Peyer's patch (tissue), 4 donors: Measurements from ENCODE around the gene MANF. TPM values are rescaled to one million over a fixed set of nuclear protein-coding genes. Genes with fewer than 3 reads are reported as not detected.

ENCODE experiments used
- DNase-seq, 3 donors: peaks; one replicate each; pipeline ENCODE4 v3.0.0-alpha.2; 2017 to 2019
- H3K27ac ChIP-seq, 4 donors: fragments of 200-600 bp; sonication (generic); one replicate each; pipeline ENCODE4 v1.5.1; 2016 to 2019
- H3K27me3 ChIP-seq, 2 donors: fragments of 200-600 bp; sonication (generic); one replicate each; pipeline ENCODE4 v1.5.1; 2019
- H3K36me3 ChIP-seq, 3 donors: fragments of 200-600 bp; sonication (generic); one replicate each; pipeline ENCODE4 v1.5.1; 2016 to 2019
- H3K4me1 ChIP-seq, 4 donors: fragments of 200-600 bp; sonication (generic); one replicate each; pipeline ENCODE4 v1.5.1; 2016 to 2019
- H3K4me3 ChIP-seq, 4 donors: fragments of 200-600 bp; sonication (generic); 1 replicate in 3 of 4; 2 replicates in 1 of 4; pipeline ENCODE4 v1.5.1; 2016 to 2019; ENCODE audit warnings: mild to moderate bottlenecking in 1 of 4
- H3K9me3 ChIP-seq, 4 donors: fragments of 200-600 bp; sonication (generic); one replicate each; pipeline ENCODE4 v1.5.1; 2016 to 2019; ENCODE audit warnings: mild to moderate bottlenecking in 1 of 4
- POLR2A ChIP-seq, 2 donors: fragments of 450-650 bp; IDR thresholded peaks; one replicate each; pipeline ENCODE4 v1.5.1; 2017; ENCODE audit warnings: antibody characterized with exemption in 2 of 2, mild to moderate bottlenecking in 2 of 2, moderate library complexity in 2 of 2
- total RNA-seq, 4 donors: library from RNA; depleted of rRNA; stranded (reverse); fragments of >200 nt; gene quantifications; one replicate each; pipeline ENCODE4 v1.1.0, GENCODE V29; 2016
- TF ChIP-seq, protein P1 (sequence below), 6 experiments: fragments of 450-650 bp in 4 of 6; fragments of 200-600 bp in 2 of 6; sonication (generic) in 1 of 6; IDR thresholded peaks; one replicate each; pipeline ENCODE4 v1.5.1; 2017 to 2019; ENCODE audit warnings: antibody characterized with exemption in 6 of 6, mild to moderate bottlenecking in 3 of 6, moderate library complexity in 1 of 6

MANF gene
- total RNA-seq, 4 donors from 2014 or later = 18.2 to 52.7 (median 26.4) TPM

DNA sequence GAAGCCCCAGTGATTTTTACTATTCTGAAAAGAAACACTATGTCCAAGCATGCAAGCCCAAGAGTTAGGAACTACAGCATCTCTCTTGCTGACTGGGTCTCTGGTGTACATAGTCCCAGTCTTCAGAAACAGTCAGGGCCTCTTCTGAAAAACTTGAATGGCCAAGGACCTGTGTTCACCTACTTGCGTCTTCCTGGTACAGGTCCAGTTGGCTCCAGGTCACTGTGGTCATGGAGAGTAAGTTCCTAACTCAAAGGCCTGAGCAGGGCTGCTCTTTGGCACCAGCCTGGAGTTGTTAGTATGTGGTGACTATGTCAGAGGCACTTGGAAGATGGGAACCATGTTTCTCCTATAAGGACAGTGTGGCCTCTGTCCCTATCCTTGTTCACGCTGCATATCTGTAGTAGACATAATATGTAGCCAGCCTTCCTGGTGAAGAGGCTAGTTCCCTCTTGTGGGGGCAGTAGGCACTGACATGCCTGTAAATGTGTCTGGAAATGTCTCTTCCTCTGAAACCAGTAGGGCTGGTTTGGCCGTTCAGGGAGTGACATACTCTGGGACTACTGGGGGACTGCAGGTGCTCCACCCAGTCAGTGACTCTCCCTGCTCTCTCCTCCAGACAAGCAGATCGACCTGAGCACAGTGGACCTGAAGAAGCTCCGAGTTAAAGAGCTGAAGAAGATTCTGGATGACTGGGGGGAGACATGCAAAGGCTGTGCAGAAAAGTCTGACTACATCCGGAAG lies 3.4 kb downstream of the MANF start:
- Histone ChIP-seq H3K9me3 (no peaks in the 10 kb centered on the region), H3K4me1 (peaks cover 0 to 67% (median 23%) of the 10 kb centered on the region in 4 donors), H3K27me3 (no peaks in the 10 kb centered on the region), H3K36me3 (peaks cover 0 to 27% (median 0%) of the 10 kb centered on the region in 3 donors), H3K27ac (peak overlapping the region in 2 of 4 donors; percentile 6 to 45), H3K4me3 (no peak overlapping the region)
- DNase-seq = no peak
- TF ChIP-seq POLR2A (IDR thresholded peaks at IDR 0.05) = peak in 1 of 2 donors; percentile 11
- TF ChIP-seq, protein P1, sequence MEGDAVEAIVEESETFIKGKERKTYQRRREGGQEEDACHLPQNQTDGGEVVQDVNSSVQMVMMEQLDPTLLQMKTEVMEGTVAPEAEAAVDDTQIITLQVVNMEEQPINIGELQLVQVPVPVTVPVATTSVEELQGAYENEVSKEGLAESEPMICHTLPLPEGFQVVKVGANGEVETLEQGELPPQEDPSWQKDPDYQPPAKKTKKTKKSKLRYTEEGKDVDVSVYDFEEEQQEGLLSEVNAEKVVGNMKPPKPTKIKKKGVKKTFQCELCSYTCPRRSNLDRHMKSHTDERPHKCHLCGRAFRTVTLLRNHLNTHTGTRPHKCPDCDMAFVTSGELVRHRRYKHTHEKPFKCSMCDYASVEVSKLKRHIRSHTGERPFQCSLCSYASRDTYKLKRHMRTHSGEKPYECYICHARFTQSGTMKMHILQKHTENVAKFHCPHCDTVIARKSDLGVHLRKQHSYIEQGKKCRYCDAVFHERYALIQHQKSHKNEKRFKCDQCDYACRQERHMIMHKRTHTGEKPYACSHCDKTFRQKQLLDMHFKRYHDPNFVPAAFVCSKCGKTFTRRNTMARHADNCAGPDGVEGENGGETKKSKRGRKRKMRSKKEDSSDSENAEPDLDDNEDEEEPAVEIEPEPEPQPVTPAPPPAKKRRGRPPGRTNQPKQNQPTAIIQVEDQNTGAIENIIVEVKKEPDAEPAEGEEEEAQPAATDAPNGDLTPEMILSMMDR (IDR thresholded peaks at IDR 0.05) = peak in 3 of 6 experiments; percentile 42 to 48 (median 46)

DNA sequence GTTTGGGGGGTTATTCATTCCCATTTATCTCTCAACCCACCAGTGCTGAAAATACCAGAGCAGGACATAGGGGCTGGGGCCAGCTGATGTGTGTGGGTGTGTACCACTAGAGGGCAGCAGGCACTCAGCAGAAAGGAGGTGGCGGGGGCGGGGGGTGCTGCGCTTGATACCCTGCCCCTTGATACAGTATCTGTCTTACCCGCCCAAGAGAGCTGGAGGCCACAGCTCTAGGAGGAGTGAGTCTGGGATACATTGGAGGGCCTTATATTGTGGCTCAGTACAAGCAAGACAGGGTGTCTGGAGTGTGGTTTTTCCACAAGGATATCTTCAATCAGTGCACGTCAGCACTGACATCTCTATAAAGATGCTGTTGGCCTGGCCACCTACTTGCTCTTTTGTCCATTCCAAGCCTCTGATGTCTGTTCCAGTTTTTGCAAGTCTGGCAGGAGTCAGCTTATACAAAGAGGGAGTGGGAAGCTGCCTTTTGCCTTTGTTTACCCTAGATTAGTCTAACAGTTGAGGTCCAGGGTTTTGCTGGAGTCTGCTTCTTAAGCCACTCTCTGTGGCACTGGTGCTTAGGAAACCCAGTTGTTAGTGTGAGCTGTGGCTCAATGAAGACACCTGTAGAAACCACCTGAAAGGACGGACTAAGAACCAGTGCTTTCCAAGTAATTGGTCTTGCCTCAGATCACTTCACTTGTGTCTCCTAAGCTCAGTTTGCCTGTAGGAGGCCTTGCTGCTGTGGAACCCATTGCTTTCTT lies 4.5 kb downstream of the MANF start:
- no peak overlapping the region for H3K4me3 ChIP-seq
- peaks cover 0 to 38% (median 0%) of the 10 kb centered on the region in 3 donors for H3K36me3 ChIP-seq
- H3K27me3 ChIP-seq = no peaks in the 10 kb centered on the region
- peak overlapping the region in 1 of 4 donors; percentile 14 for H3K27ac ChIP-seq
- peak; percentile 59 to 78 (median 65) for DNase-seq
- peaks cover 0 to 70% (median 20%) of the 10 kb centered on the region in 4 donors for H3K4me1 ChIP-seq
- TF ChIP-seq, protein P1 (IDR thresholded peaks at IDR 0.05) = peak; percentile 28 to 76 (median 66)
- no peak for TF ChIP-seq POLR2A (IDR thresholded peaks at IDR 0.05)
- H3K9me3 ChIP-seq = no peaks in the 10 kb centered on the region

DNA sequence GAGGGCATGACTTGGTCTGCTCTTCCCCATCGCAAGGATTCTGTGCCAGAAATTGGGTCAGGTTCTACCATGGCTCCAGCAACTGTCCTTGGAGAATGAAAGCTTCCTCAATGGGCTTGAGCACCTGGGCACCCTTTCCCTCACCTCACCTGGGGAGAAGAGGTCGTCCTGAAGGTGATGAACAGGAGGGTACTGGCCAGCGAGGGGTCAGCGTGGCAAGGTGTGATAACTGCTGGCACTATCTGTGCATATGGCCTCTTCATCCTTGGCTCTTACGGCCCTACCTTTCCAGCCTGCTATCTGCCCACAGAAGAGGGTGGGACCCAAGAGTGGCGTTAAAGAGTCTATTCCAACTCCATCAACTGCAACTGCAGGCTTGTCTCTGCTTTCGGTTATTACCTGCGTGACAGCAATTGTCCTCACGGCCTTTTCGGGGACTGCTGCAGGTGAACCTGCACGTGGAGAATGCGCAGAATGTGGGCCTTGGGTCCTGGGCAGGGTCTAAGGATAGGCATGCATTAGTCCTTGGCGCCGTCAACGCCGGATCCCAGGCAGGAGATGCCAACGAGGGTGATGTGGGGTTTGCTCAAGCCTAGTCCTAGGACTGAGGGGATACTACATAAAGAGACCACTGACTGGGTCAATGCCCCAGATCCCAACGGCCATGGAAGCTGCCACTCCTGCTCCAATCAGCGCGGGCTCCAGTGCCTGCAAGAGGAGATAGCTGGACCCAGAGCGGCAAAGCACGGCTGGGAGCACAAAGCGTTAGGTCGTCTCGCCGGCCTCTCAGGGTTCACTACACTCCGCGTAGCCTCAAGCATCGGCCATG lies 5.4 kb downstream of the MANF start:
- H3K27me3 ChIP-seq = no peaks in the 10 kb centered on the region

DNA sequence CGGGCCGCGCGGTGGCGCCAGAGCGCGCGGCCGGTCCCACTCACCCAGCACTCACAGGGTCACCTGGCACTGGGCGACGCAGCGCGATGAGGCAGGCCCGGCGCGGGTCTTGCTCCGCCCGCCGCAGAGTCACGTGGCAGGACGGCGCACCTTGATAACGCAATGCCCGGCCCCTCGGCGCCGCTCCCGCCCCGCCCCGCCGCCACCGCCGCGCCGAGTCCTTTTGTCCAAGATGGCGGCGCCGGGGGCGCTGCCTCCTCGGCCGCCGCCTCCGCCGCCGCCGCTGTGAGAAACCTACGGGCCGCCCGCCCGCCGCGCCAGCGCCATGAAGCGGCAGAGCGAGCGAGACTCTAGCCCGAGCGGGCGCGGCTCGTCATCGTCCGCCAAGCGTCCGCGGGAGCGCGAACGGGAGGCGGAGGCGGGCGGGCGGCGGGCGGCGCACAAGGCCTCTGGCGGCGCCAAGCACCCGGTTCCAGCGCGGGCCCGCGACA lies 6.0 kb downstream of the MANF start, which contains the start of gene RBM15B:
TSS of gene RBM15B (plus strand) at position 211 of the 491 bp plus-strand sequence. CDS start at position 326, 115 bp downstream.
- Histone ChIP-seq H3K9me3 (no peaks in the 10 kb centered on the region), H3K27me3 (no peaks in the 10 kb centered on the region), H3K4me1 (peaks cover 0 to 74% (median 20%) of the 10 kb centered on the region in 4 donors), H3K36me3 (peaks cover 0 to 52% (median 0%) of the 10 kb centered on the region in 3 donors), H3K4me3 (peak within 1 kb of the TSS; percentile 54 to 95 (median 86)), H3K27ac (peak within 1 kb of the TSS; percentile 85 to 95 (median 94))
- DNase-seq = peak; percentile 96 to 99 (median 99)
- TF ChIP-seq POLR2A (IDR thresholded peaks at IDR 0.05) = peak; percentile 37 to 60
- TF ChIP-seq, protein P1 (IDR thresholded peaks at IDR 0.05) = peak; percentile 86 to 97 (median 92)

More for the DNA sequence above, 5.4 kb downstream of the MANF start:
- Histone ChIP-seq H3K27ac (peak overlapping the region; percentile 85 to 95 (median 94)), H3K4me1 (peaks cover 0 to 77% (median 20%) of the 10 kb centered on the region in 4 donors), H3K4me3 (peak overlapping the region; percentile 54 to 95 (median 86)), H3K9me3 (no peaks in the 10 kb centered on the region), H3K36me3 (peaks cover 0 to 46% (median 0%) of the 10 kb centered on the region in 3 donors)
- no peak for DNase-seq
- no peak for TF ChIP-seq POLR2A (IDR thresholded peaks at IDR 0.05)
- TF ChIP-seq, protein P1 (IDR thresholded peaks at IDR 0.05) = no peak
